HepG2 (cell line): Measurements from ENCODE around the gene TWIST2. TPM values are rescaled to one million over a fixed set of nuclear protein-coding genes. Genes with fewer than 3 reads are reported as not detected.

Source experiments
- ATAC-seq: fragments of 200-7000 bp; cut with Tn5 transposase; 3 replicates; pipeline ENCODE4 v1.9.1; 2020; ENCODE audit warnings: mild to moderate bottlenecking, moderate library complexity
- BruUV-seq: library from RNA; stranded (reverse); fragments of 400-500 nt; replicated peaks from 2 replicates; lab custom pipeline; 2021; lab: Mats Ljungman, UMichigan
- CTCF ChIA-PET: fragments of 300-600 bp; formaldehyde crosslinking; extraction: SDS; loops from one replicate; lab custom pipeline; 2021; ENCODE audit warnings: low total read pairs, inconsistent platforms, low intra/inter-chr PET ratio; lab: Yijun Ruan, JAX
- POLR2A ChIA-PET: fragments of 350-600 bp; sonication (Branson Sonifier 250); formaldehyde crosslinking; loops from one replicate; lab custom pipeline; 2020; ENCODE audit warnings: antibody characterized with exemption, inconsistent platforms; lab: Yijun Ruan, JAX
- DNase-seq: peaks from one replicate; pipeline ENCODE4 v3.0.0-alpha.2; 2015; ENCODE audit warnings: low spot score
- FAIRE-seq: peaks from 3 replicates; lab custom pipeline; 2011; peaks lifted over from hg19 to GRCh38; lab: Jason Lieb, UNC
- H2AFZ ChIP-seq: one replicate; pipeline ENCODE4 v1.6.1; 2011; ENCODE audit warnings: low read length, inconsistent platforms
- H3K27ac ChIP-seq: fragments of 300-600 bp; 3 replicates; pipeline ENCODE4 v1.8.0; 2011; ENCODE audit warnings: mixed run types, mild to moderate bottlenecking, mixed read lengths, low read length, inconsistent platforms; ENCODE audit not compliant: insufficient read depth; ENCODE audit errors: extremely low read length
- H3K27me3 ChIP-seq, 2 experiments: fragments of 200-600 bp in 1 of 2; 2 replicates in 1 of 2; 3 replicates in 1 of 2; pipeline versions ENCODE4 v1.6.0 to v1.8.0; 2011; ENCODE audit warnings: low read length in 2 of 2, mild to moderate bottlenecking in 2 of 2, moderate library complexity in 2 of 2, inconsistent platforms in 1 of 2; ENCODE audit not compliant: insufficient read depth in 2 of 2, control insufficient read depth in 1 of 2
- H3K36me3 ChIP-seq, 2 experiments: fragments of 200-600 bp in 1 of 2; replicated peaks in 1 of 2; 2 replicates in 1 of 2; 3 replicates in 1 of 2; pipeline versions ENCODE4 v1.5.1 to v1.8.0; 2011; ENCODE audit warnings: low read length in 2 of 2, inconsistent platforms in 1 of 2; ENCODE audit not compliant: insufficient read depth in 2 of 2, control insufficient read depth in 1 of 2
- H3K4me1 ChIP-seq: 2 replicates; pipeline ENCODE4 v1.5.1; 2012; ENCODE audit warnings: low read length, inconsistent platforms; ENCODE audit not compliant: insufficient read depth
- H3K4me2 ChIP-seq: 2 replicates; pipeline ENCODE4 v1.6.0; 2011; ENCODE audit warnings: low read depth, low read length, inconsistent platforms
- H3K4me3 ChIP-seq, 3 experiments: fragments of 200-600 bp in 1 of 3; sonication (generic), shearing (Covaris generic) in 1 of 3; replicated peaks in 1 of 3; 2 replicates each; pipeline ENCODE4 v1.5.1; 2011 to 2016; ENCODE audit warnings: low read length in 3 of 3, inconsistent platforms in 2 of 3, low read depth in 2 of 3, mild to moderate bottlenecking in 2 of 3, control low read depth in 1 of 3, mixed read lengths in 1 of 3; ENCODE audit not compliant: insufficient read depth in 1 of 3
- H3K79me2 ChIP-seq: one replicate; pipeline ENCODE4 v1.6.1; 2011; ENCODE audit warnings: low read length, inconsistent platforms; ENCODE audit not compliant: insufficient read depth
- H3K9ac ChIP-seq: 2 replicates; pipeline ENCODE4 v1.6.0; 2011; ENCODE audit warnings: mild to moderate bottlenecking, low read depth, low read length, inconsistent platforms; ENCODE audit not compliant: insufficient read depth
- H3K9me3 ChIP-seq: 2 replicates; pipeline ENCODE4 v1.5.1; 2012; ENCODE audit warnings: mild to moderate bottlenecking, low read length
- H4K20me1 ChIP-seq: 2 replicates; pipeline ENCODE4 v1.6.0; 2011; ENCODE audit warnings: inconsistent platforms, mild to moderate bottlenecking, low read length, moderate library complexity; ENCODE audit not compliant: insufficient read depth
- DPF2 ChIP-seq: sonication (generic); formaldehyde crosslinking; IDR thresholded peaks from 2 replicates; pipeline ENCODE4 v1.4.0; 2020; ENCODE audit warnings: mild to moderate bottlenecking, low read depth, missing genetic modification reagents, borderline replicate concordance
- FLYWCH1 ChIP-seq: sonication (generic); formaldehyde crosslinking; IDR thresholded peaks from 2 replicates; pipeline ENCODE4 v1.8.1; 2023; ENCODE audit warnings: mild to moderate bottlenecking, missing genetic modification reagents
- MTA3 ChIP-seq: sonication (generic); formaldehyde crosslinking; IDR thresholded peaks from 2 replicates; pipeline ENCODE4 v1.4.0; 2020; ENCODE audit warnings: missing genetic modification reagents
- MYNN ChIP-seq: sonication (generic); formaldehyde crosslinking; IDR thresholded peaks from 2 replicates; pipeline ENCODE4 v1.4.0; 2020; ENCODE audit warnings: mild to moderate bottlenecking, low read depth, missing genetic modification reagents
- NFKBIZ ChIP-seq: IDR thresholded peaks from 2 replicates; pipeline ENCODE4 v1.6.1; 2018; ENCODE audit warnings: missing genetic modification reagents, missing compliant biosample characterization
- PRMT3 ChIP-seq: sonication (generic); formaldehyde crosslinking; IDR thresholded peaks from 2 replicates; pipeline ENCODE4 v1.8.1; 2022; ENCODE audit warnings: low read depth, mild to moderate bottlenecking, moderate library complexity, missing genetic modification reagents, borderline replicate concordance
- THAP9 ChIP-seq: sonication (generic); formaldehyde crosslinking; IDR thresholded peaks from 2 replicates; pipeline ENCODE4; 2020; ENCODE audit warnings: missing genetic modification reagents, mild to moderate bottlenecking, borderline replicate concordance
- ZNF512B ChIP-seq: sonication (generic); formaldehyde crosslinking; IDR thresholded peaks from 2 replicates; pipeline ENCODE4 v1.5.1; 2020; ENCODE audit warnings: missing genetic modification reagents, mild to moderate bottlenecking, borderline replicate concordance
- ZNF674 ChIP-seq: sonication (generic); formaldehyde crosslinking; IDR thresholded peaks from 2 replicates; pipeline ENCODE4 v1.5.0; 2020; ENCODE audit warnings: low read depth, mild to moderate bottlenecking, missing genetic modification reagents
- ZNF749 ChIP-seq: sonication (generic); formaldehyde crosslinking; IDR thresholded peaks from 2 replicates; pipeline ENCODE4 v1.8.0; 2022; ENCODE audit warnings: mild to moderate bottlenecking, missing genetic modification reagents, moderate library complexity, borderline replicate concordance
- ZNF816 ChIP-seq: sonication (generic); formaldehyde crosslinking; IDR thresholded peaks from 2 replicates; pipeline ENCODE4 v1.8.0; 2022; ENCODE audit warnings: missing genetic modification reagents, mild to moderate bottlenecking, borderline replicate concordance
- ZNF839 ChIP-seq: sonication (generic); formaldehyde crosslinking; IDR thresholded peaks from 2 replicates; pipeline ENCODE4 v1.4.0; 2020; ENCODE audit warnings: missing genetic modification reagents, mild to moderate bottlenecking, borderline replicate concordance
- WGBS: methylation state at CpG from one replicate; pipeline ENCODE4 v1.1.6; 2017; ENCODE audit warnings: low lambda C conversion rate; 5-methylcytosine and 5-hydroxymethylcytosine counted together
- in situ Hi-C: cut with HindIII; loops from 2 replicates; pipeline ENCODE4 v1.10.0; 2017; ENCODE audit warnings: low pct_unique_long_range_greater_than_20kb; ENCODE audit not compliant: extremely low pct_ligation_motif_present
- intact Hi-C: fragments of 100-400 bp; cut with micrococcal nuclease; formaldehyde crosslinking; loops from one replicate; pipeline ENCODE4 v1.10.0; 2022; ENCODE audit not compliant: unreplicated experiment
- polyA plus RNA-seq, 8 experiments: library from polyadenylated mRNA; depleted of rRNA in 3 of 8; stranded (reverse) in 7 of 8; unstranded in 1 of 8; fragments of >200 nt; fragmentation: Illumina TruSeq in 4 of 8; extraction: Trizol in 4 of 8; gene quantifications; 2 replicates each; pipeline versions ENCODE4 v1.2.1 to v1.2.3, GENCODE V29; 2011 to 2016; ENCODE audit warnings: low read depth in 4 of 8, missing spikeins in 1 of 8, mixed read lengths in 1 of 8; ENCODE audit not compliant: insufficient read depth in 1 of 8
- total RNA-seq, 5 experiments: library from RNA; depleted of rRNA; stranded (reverse); fragments of >200 nt; fragmentation: Illumina TruSeq; extraction: Trizol; gene quantifications; 2 replicates each; pipeline ENCODE4 v1.2.3, GENCODE V29; 2016; ENCODE audit warnings: low read depth in 1 of 5

The TWIST2 gene
- total and polyA plus RNA-seq, 2 of the 13 experiments (the other 11 are each of a cell fraction or from before 2014, with no cell fraction given) = 0.08 to 0.11 TPM

- H3K27me3 ChIP-seq = peaks cover 22 to 88% of the 10 kb centered on the region in 2 experiments; a peak in 4 of 5 replicates
- ChIA-PET CTCF (no interaction called here), POLR2A (no interaction called here)
- no TSS peak for BruUV-seq
- ATAC-seq (no peak), DNase-seq (no peak)
- no peaks in the 10 kb centered on the region for H3K79me2 ChIP-seq
- no peak overlapping the region for H3K9ac ChIP-seq
- no peak overlapping the region for H3K27ac ChIP-seq
- TF ChIP-seq MYNN (CRISPR knock-in tag) (no peak), FLYWCH1 (CRISPR knock-in tag) (no peak), PRMT3 (CRISPR knock-in tag) (no peak), NFKBIZ (no peak), THAP9 (CRISPR knock-in tag) (no peak), ZNF512B (CRISPR knock-in tag) (no peak), DPF2 (CRISPR knock-in tag) (no peak), ZNF749 (no peak), ZNF816 (CRISPR knock-in tag) (no peak), MTA3 (no peak), ZNF839 (no peak), ZNF674 (no peak)
- TF ChIP-seq, all 625 proteins: peak for 0
- FAIRE-seq = no peak
- no peaks in the 10 kb centered on the region; the same call in 1 of the 2 replicates for H4K20me1 ChIP-seq
- no peaks in the 10 kb centered on the region for H3K36me3 ChIP-seq
- no peak overlapping the region for H3K4me2 ChIP-seq
- no peaks in the 10 kb centered on the region for H3K4me1 ChIP-seq
- in situ Hi-C loops (no loop called here), intact Hi-C loops (no loop called here)
- no peak overlapping the region for H2AFZ ChIP-seq
- no peak overlapping the region for H3K4me3 ChIP-seq
- WGBS = 11% methylated on average over 7 of the region's 9 CpGs
- H3K9me3 ChIP-seq = no peaks in the 10 kb centered on the region
Observed at GRCh38 chr2:238922435-238922834, 74.5 kb downstream of the TWIST2 start.
